Keratinocyte (primary cell): ENCODE measurements around the gene KIAA1755.

ENCODE experiments used
- EZH2 ChIP-seq: IDR thresholded peaks from one replicate; pipeline ENCODE4 v1.6.1; 2012; ENCODE audit warnings: inconsistent platforms, mild to moderate bottlenecking, low read length, moderate library complexity
- TF ChIP-seq, protein P1 (sequence below), 3 experiments: IDR thresholded peaks in 1 of 3; conservative IDR thresholded peaks in 1 of 3; optimal IDR thresholded peaks in 1 of 3; 2 replicates in 2 of 3; 3 replicates in 1 of 3; pipeline versions ENCODE3 to v1.5.1; 2011; ENCODE audit warnings: low read length in 3 of 3, mild to moderate bottlenecking in 3 of 3, moderate library complexity in 2 of 3, control low read depth in 1 of 3, inconsistent platforms in 1 of 3; ENCODE audit not compliant: insufficient read depth in 2 of 3; ENCODE audit errors: extremely low read depth in 1 of 3

DNA sequence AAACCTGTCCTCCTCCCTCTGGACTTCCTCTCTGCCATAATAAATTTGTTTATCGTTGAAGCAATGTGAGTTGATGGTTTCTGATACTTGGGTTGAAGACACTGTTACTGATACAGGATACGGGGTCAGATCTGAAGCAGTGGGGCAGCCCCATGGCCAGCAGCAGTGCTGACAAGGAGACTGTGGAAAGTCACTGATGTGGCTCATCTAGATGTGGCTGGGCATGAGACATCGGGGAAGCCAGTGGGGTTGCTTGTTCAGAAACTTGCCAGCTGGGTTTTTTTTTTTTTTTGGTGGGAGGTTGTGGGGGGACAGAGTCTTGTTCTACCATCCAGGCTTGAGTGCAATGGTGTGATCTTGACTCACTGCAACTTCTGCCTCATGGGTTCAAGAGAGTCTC is 40.8 kb upstream of the KIAA1755 start:
- TF ChIP-seq EZH2: no peak
- TF ChIP-seq, protein P1, sequence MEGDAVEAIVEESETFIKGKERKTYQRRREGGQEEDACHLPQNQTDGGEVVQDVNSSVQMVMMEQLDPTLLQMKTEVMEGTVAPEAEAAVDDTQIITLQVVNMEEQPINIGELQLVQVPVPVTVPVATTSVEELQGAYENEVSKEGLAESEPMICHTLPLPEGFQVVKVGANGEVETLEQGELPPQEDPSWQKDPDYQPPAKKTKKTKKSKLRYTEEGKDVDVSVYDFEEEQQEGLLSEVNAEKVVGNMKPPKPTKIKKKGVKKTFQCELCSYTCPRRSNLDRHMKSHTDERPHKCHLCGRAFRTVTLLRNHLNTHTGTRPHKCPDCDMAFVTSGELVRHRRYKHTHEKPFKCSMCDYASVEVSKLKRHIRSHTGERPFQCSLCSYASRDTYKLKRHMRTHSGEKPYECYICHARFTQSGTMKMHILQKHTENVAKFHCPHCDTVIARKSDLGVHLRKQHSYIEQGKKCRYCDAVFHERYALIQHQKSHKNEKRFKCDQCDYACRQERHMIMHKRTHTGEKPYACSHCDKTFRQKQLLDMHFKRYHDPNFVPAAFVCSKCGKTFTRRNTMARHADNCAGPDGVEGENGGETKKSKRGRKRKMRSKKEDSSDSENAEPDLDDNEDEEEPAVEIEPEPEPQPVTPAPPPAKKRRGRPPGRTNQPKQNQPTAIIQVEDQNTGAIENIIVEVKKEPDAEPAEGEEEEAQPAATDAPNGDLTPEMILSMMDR (optimal IDR thresholded peaks at IDR 0.05 in 1 of 3, IDR thresholded peaks at IDR 0.05 in 1 of 3, conservative IDR thresholded peaks at IDR 0.05 in 1 of 3; ENCODE audit: extremely low read depth in 1 of 3, insufficient read depth in 2 of 3, low read length in 3 of 3): no peak
